Mesendoderm (in vitro differentiated cells): ENCODE measurements around the gene PHACTR1.

Experiments
- DNase-seq: peaks from one replicate; pipeline ENCODE4 v3.0.0; 2013
- H2AK5ac ChIP-seq: 2 replicates; pipeline ENCODE4 v1.6.1; 2013; ENCODE audit warnings: low read length, inconsistent platforms
- H2BK120ac ChIP-seq: 2 replicates; pipeline ENCODE4 v1.6.1; 2013; ENCODE audit warnings: low read depth, mild to moderate bottlenecking, low read length, moderate library complexity, mixed read lengths
- H2BK15ac ChIP-seq: replicated peaks from 2 replicates; pipeline ENCODE4 v1.6.1; 2013; ENCODE audit warnings: low read depth, mild to moderate bottlenecking, moderate library complexity
- H2BK5ac ChIP-seq: 2 replicates; pipeline ENCODE4 v1.6.1; 2013; ENCODE audit warnings: low read length, inconsistent platforms
- H3K18ac ChIP-seq: 2 replicates; pipeline ENCODE4 v1.6.1; 2013; ENCODE audit warnings: mild to moderate bottlenecking, low read length, mixed read lengths
- H3K23ac ChIP-seq: one replicate; pipeline ENCODE4 v1.6.1; 2013; ENCODE audit warnings: low read length
- H3K27ac ChIP-seq: 2 replicates; pipeline ENCODE4 v1.5.1; 2013; ENCODE audit warnings: low read depth, mild to moderate bottlenecking, inconsistent platforms, low read length, moderate library complexity
- H3K27me3 ChIP-seq: 2 replicates; pipeline ENCODE4 v1.6.1; 2013; ENCODE audit warnings: low read length, control low read depth, mild to moderate bottlenecking, inconsistent platforms; ENCODE audit not compliant: insufficient read depth, poor library complexity
- H3K36me3 ChIP-seq: 2 replicates; pipeline ENCODE4 v1.6.1; 2013; ENCODE audit warnings: low read length, inconsistent platforms; ENCODE audit not compliant: control insufficient read depth, insufficient read depth
- H3K4ac ChIP-seq: one replicate; pipeline ENCODE4 v1.6.1; 2013; ENCODE audit warnings: low read depth, mild to moderate bottlenecking, low read length, moderate library complexity
- H3K4me1 ChIP-seq: 2 replicates; pipeline ENCODE4 v1.6.1; 2013; ENCODE audit warnings: low read depth, low read length, inconsistent platforms; ENCODE audit not compliant: control insufficient read depth
- H3K4me2 ChIP-seq: 2 replicates; pipeline ENCODE4 v1.6.1; 2013; ENCODE audit warnings: low read length
- H3K4me3 ChIP-seq: 2 replicates; pipeline ENCODE4 v1.5.1; 2013; ENCODE audit warnings: mild to moderate bottlenecking, low read length
- H3K56ac ChIP-seq: one replicate; pipeline ENCODE4 v1.6.1; 2013; ENCODE audit warnings: low read length
- H3K79me1 ChIP-seq: 2 replicates; pipeline ENCODE4 v1.6.1; 2013; ENCODE audit warnings: low read length, inconsistent platforms
- H3K79me2 ChIP-seq: 2 replicates; pipeline ENCODE4 v1.6.1; 2013; ENCODE audit warnings: mild to moderate bottlenecking, low read length; ENCODE audit not compliant: control insufficient read depth, insufficient read depth
- H3K9ac ChIP-seq: 2 replicates; pipeline ENCODE4 v1.6.1; 2013; ENCODE audit warnings: low read length, inconsistent platforms
- H4K5ac ChIP-seq: one replicate; pipeline ENCODE4 v1.6.1; 2013; ENCODE audit warnings: low read length
- H4K8ac ChIP-seq: one replicate; pipeline ENCODE4 v1.6.1; 2013; ENCODE audit warnings: low read depth, mild to moderate bottlenecking, control low read depth, low read length, moderate library complexity
- WGBS: extraction: QIAGEN DNeasy Blood & Tissue Kit; methylation state at CpG from one replicate; pipeline ENCODE4 v1.1.7; 2013; ENCODE audit warnings: low lambda C conversion rate, missing lambda C conversion rate; ENCODE audit not compliant: insufficient coverage; ENCODE audit errors: extremely low coverage; 5-methylcytosine and 5-hydroxymethylcytosine counted together

The PHACTR1 gene

GRCh38 chr6:13147376-13147775 lies 430.8 kb downstream of the PHACTR1 start:
- Histone ChIP-seq H3K27me3 (no peaks in the 10 kb centered on the region), H2BK15ac (no peak overlapping the region), H3K79me1 (no peaks in the 10 kb centered on the region), H4K8ac (no peak overlapping the region), H3K36me3 (no peaks in the 10 kb centered on the region), H3K18ac (no peak overlapping the region), H3K27ac (no peak overlapping the region), H3K56ac (no peak overlapping the region), H3K79me2 (no peaks in the 10 kb centered on the region), H3K9ac (no peak overlapping the region), H2BK120ac (no peak overlapping the region), H3K4me2 (no peak overlapping the region), H3K4me1 (peaks cover 2% of the 10 kb centered on the region), H3K23ac (no peak overlapping the region), H3K4me3 (no peak overlapping the region), H4K5ac (no peak overlapping the region), H2AK5ac (no peak overlapping the region), H2BK5ac (no peak overlapping the region), H3K4ac (no peak overlapping the region)
- no CpG with 5 or more reads among the region's 1 CpG for WGBS
- no peak for DNase-seq

- Histone ChIP-seq H3K27me3 (no peaks in the 10 kb centered on the region), H3K4me1 (peaks cover 2% of the 10 kb centered on the region), H2BK5ac (no peak overlapping the region), H2BK120ac (no peak overlapping the region), H3K79me2 (no peaks in the 10 kb centered on the region), H3K23ac (no peak overlapping the region), H2BK15ac (no peak overlapping the region), H4K5ac (no peak overlapping the region), H3K56ac (no peak overlapping the region), H3K79me1 (no peaks in the 10 kb centered on the region), H3K27ac (no peak overlapping the region), H2AK5ac (no peak overlapping the region), H3K18ac (no peak overlapping the region), H3K4ac (no peak overlapping the region), H3K4me3 (no peak overlapping the region), H3K9ac (no peak overlapping the region), H3K4me2 (no peak overlapping the region), H3K36me3 (no peaks in the 10 kb centered on the region), H4K8ac (no peak overlapping the region)
- no peak for DNase-seq
- WGBS, result 100% methylated on average over 1 of the region's 2 CpGs
These were observed 431.2 kb downstream of the PHACTR1 start for GRCh38 chr6:13147782-13148181.

- Histone ChIP-seq H3K18ac (no peak overlapping the region), H3K9ac (no peak overlapping the region), H3K27me3 (no peaks in the 10 kb centered on the region), H4K5ac (no peak overlapping the region), H2AK5ac (no peak overlapping the region), H3K56ac (no peak overlapping the region), H3K4me2 (no peak overlapping the region), H2BK5ac (no peak overlapping the region), H3K79me1 (no peaks in the 10 kb centered on the region), H3K4ac (no peak overlapping the region), H4K8ac (no peak overlapping the region), H3K36me3 (no peaks in the 10 kb centered on the region), H3K4me1 (peaks cover 2% of the 10 kb centered on the region), H2BK15ac (no peak overlapping the region), H3K79me2 (no peaks in the 10 kb centered on the region), H3K23ac (no peak overlapping the region), H2BK120ac (no peak overlapping the region), H3K4me3 (no peak overlapping the region), H3K27ac (no peak overlapping the region)
- no peak for DNase-seq
- no CpG with 5 or more reads among the region's 4 CpGs for WGBS
These were observed 436.2 kb downstream of the PHACTR1 start for GRCh38 chr6:13152764-13153163.

- no peak overlapping the region for H4K5ac ChIP-seq
- no peaks in the 10 kb centered on the region for H3K79me1 ChIP-seq
- no peak overlapping the region for H2BK15ac ChIP-seq
- no CpG with 5 or more reads among the region's 8 CpGs for WGBS
- no peaks in the 10 kb centered on the region for H3K4me1 ChIP-seq
- no peak overlapping the region for H3K23ac ChIP-seq
- H3K4ac ChIP-seq, result no peak overlapping the region
- H3K56ac ChIP-seq, result no peak overlapping the region
- no peak for DNase-seq
- H2BK120ac ChIP-seq, result no peak overlapping the region
- no peak overlapping the region for H3K27ac ChIP-seq
- H3K18ac ChIP-seq, result no peak overlapping the region
- H3K36me3 ChIP-seq, result no peaks in the 10 kb centered on the region
- no peaks in the 10 kb centered on the region for H3K27me3 ChIP-seq
- H3K4me2 ChIP-seq, result no peak overlapping the region
- no peak overlapping the region for H3K9ac ChIP-seq
- H2BK5ac ChIP-seq, result no peak overlapping the region
- H3K4me3 ChIP-seq, result no peak overlapping the region
- H4K8ac ChIP-seq, result no peak overlapping the region
- no peaks in the 10 kb centered on the region for H3K79me2 ChIP-seq
- no peak overlapping the region for H2AK5ac ChIP-seq
These were observed 439.8 kb downstream of the PHACTR1 start for GRCh38 chr6:13156381-13156780.

- Histone ChIP-seq H3K27me3 (no peaks in the 10 kb centered on the region), H4K8ac (no peak overlapping the region), H2BK5ac (no peak overlapping the region), H3K56ac (no peak overlapping the region), H4K5ac (no peak overlapping the region), H3K4ac (no peak overlapping the region), H3K4me2 (no peak overlapping the region), H3K9ac (no peak overlapping the region), H3K27ac (no peak overlapping the region), H2AK5ac (no peak overlapping the region), H2BK120ac (no peak overlapping the region), H3K79me2 (no peaks in the 10 kb centered on the region), H3K79me1 (no peaks in the 10 kb centered on the region), H3K4me3 (no peak overlapping the region), H2BK15ac (no peak overlapping the region), H3K23ac (no peak overlapping the region), H3K18ac (no peak overlapping the region), H3K36me3 (no peaks in the 10 kb centered on the region), H3K4me1 (no peaks in the 10 kb centered on the region)
- no peak for DNase-seq
- WGBS, result no CpG with 5 or more reads among the region's 4 CpGs
These were observed 440.7 kb downstream of the PHACTR1 start for GRCh38 chr6:13157293-13157692.

- H4K8ac ChIP-seq, result no peak overlapping the region
- H2AK5ac ChIP-seq, result no peak overlapping the region
- no peak overlapping the region for H2BK120ac ChIP-seq
- H3K27ac ChIP-seq, result no peak overlapping the region
- no peak overlapping the region for H3K4me2 ChIP-seq
- DNase-seq, result no peak
- H3K36me3 ChIP-seq, result no peaks in the 10 kb centered on the region
- no peak overlapping the region for H3K4ac ChIP-seq
- no peak overlapping the region for H3K9ac ChIP-seq
- H3K79me1 ChIP-seq, result no peaks in the 10 kb centered on the region
- H3K56ac ChIP-seq, result no peak overlapping the region
- H3K79me2 ChIP-seq, result no peaks in the 10 kb centered on the region
- H3K4me3 ChIP-seq, result no peak overlapping the region
- no CpG with 5 or more reads among the region's 3 CpGs for WGBS
- H2BK5ac ChIP-seq, result no peak overlapping the region
- H3K27me3 ChIP-seq, result no peaks in the 10 kb centered on the region
- no peak overlapping the region for H2BK15ac ChIP-seq
- no peak overlapping the region for H4K5ac ChIP-seq
- H3K18ac ChIP-seq, result no peak overlapping the region
- H3K4me1 ChIP-seq, result no peaks in the 10 kb centered on the region
- no peak overlapping the region for H3K23ac ChIP-seq
These were observed 442.7 kb downstream of the PHACTR1 start for GRCh38 chr6:13159300-13159699.
